Activated CD8-positive, alpha-beta memory T cell treated with anti-CD3 and anti-CD28 coated beads for 4 hours (primary cell): ENCODE measurements around the gene TRAIP.

Experiments used
- DNase-seq, 2 donors: peaks; one replicate each; pipeline ENCODE4 v3.0.0-alpha.2; 2020; ENCODE audit warnings: low read depth in 2 of 2

The TRAIP gene

GRCh38 chr3:49876567-49876966 lies 20.2 kb upstream of the TRAIP start:
- no peak for DNase-seq

DNA sequence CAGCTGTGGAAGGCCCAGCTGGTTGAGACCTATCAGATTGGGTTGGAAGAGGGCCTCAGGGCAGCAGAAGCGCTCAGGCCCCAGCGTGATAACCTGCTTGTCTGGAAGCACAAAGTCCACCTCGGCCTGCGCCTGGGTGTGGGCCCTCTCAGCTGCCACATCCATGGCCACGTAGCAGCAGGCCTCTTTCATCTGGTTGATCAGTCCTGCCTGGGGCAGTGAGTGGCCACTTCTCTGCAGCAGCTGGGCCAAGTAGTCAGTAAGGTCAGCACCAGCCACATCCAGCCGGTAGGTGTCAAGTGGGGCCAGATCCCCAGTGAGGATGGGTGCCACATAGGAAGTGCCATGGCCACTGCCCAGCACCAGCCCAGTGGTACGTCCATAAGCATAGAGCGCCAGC lies 17.3 kb upstream of the TRAIP start:
- DNase-seq, result no peak

- DNase-seq, result no peak
These were observed 16.5 kb upstream of the TRAIP start for GRCh38 chr3:49872801-49873281.

- no peak for DNase-seq
These were observed 15.3 kb upstream of the TRAIP start for GRCh38 chr3:49871531-49872153.

DNA sequence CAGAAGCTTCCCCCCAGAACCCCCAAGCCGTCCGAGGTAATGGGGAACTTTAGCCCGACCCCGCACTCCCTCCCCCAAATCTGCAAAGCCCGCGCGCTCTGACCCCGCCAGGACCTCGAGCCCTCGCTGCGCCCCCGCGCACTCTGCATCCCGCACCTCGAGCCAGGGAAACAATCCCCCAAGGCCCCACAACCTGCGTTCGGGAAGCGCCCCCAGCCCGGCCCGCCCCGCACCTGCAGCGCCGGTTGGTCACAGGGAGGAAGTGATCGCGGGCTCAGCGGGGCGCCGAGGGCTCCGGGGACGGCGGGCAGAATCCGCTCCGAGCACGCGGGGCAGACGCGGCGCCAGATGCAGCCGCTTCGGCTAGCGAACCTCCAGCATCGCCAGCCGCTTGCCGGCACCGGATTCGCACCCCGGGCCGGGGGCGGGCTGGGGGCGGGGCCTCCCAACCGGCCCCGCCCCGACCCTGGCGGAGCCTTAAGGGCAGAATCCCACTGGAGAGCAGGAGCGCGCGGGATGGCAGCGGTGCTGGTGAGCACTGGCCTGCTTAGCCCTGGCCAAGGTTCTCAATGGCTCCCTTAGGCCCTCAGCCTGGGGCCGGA lies 13.3 kb upstream of the TRAIP start, which contains the start of gene CAMKV:
Gene CAMKV (minus strand): TSS at position 382 of the 602 bp plus-strand sequence. CDS start 7,518 bp downstream, outside the sequence.
- DNase-seq, result no peak

DNA sequence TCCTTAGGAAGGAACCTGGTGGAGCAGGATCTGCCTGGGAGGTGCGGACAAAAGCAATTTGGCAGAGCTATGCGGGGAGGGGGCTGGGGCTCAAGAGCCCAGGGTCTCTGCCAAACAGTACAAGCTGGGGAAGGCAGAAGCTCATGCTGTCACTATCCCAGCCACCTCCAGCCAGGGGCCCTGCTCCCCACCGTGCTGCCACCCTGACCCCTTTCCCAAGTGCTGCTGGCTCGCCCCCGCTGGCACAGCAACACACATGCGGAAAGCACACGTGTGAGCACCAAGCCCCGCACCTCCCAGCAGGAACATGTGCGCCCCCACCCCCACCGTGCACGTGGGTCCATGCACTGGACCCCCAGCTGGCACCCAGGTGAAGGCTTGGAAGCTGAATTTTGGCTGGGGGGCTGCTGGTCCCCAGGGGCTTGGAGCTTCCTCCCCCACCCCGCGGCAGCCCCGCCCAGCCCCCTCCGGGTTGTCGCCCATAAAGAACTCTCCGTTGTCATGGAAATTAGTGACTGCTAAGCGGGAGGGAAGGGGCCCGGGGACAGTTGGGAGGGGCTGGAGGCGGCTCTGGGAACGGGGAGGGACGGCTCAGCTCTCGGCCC lies 12.6 kb upstream of the TRAIP start:
- DNase-seq, result no peak

- DNase-seq, result no peak
These were observed 11.5 kb upstream of the TRAIP start for GRCh38 chr3:49867871-49868321.

DNA sequence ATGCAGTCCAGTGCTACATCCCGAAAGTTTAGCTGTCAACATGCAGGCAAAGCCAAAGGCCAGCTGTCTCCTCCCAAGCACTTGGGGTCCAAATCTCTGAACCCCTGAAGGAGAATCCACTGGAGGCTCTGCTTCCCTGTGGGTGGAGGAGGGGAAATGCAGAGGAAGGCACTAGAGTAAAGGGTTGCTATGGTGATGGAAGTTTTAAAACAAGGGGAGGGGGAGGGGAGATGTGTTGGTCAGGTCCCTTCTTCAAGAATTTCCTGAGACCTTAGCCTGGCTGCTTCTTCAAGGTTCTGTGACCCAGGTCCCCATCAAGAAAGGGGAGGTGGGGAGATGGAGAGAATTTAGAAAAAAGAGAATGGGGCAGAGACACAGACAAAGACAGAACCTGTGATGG lies 11.0 kb upstream of the TRAIP start:
- no peak for DNase-seq

- no peak for DNase-seq
These were observed 8.9 kb upstream of the TRAIP start for GRCh38 chr3:49865198-49865784.

DNA sequence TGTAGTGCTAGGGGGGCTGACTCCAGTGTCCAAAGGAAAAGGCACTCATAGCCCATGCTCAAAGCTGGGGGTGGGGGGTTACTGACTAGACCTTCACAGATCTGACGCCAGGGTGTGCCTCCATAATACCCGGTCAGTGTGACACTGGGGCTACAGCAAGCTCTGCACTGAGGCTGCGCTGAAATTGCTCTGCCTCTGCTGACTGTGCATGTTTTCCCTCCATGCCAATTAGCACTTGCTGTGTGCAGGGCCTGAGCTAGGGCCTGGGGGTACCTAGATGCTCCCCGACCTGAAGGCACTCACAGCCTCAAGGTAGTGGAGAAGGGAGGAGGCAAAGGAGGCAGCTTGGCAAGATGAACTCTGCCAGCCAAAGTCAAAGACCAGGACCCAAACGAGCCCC lies 8.1 kb upstream of the TRAIP start:
- DNase-seq, result no peak

DNA sequence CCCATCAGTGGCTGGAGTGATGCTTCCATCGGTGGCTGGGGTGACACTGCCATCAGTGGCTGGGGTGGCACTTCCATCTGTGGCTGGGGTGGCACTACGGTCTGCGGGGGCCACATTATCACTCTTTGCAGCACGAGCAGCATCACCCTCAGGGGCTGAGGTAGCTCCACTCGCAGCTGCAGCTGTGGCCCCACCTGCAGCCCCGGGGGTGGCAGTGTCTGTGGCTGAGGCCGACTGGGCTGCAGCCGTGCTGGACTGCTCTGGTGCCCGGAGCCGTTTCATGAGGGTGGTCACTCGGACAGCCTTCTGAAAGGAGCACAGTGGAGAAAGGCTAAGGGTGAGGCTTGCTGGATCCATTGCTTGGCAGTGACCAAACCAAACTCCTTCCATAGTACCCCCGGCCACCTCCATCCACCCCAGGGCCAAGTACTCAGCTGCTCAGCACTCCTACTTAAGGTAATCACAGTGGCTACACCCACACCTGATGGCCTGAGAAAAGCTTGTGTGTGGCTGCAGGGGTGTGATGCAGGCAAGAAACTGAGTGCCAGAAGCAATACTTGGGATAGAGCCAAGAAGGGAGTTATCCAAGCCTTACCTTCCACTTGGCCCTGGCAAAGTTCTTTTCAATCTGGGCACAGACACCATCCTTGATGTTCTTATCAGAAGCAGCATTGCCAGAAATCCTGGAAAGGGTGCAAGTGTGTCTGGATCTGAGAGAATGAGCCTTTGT lies 3.4 kb upstream of the TRAIP start:
- DNase-seq, result no peak

GRCh38 chr3:49855662-49856061 lies 702 bp downstream of the TRAIP start:
- no peak for DNase-seq

DNA sequence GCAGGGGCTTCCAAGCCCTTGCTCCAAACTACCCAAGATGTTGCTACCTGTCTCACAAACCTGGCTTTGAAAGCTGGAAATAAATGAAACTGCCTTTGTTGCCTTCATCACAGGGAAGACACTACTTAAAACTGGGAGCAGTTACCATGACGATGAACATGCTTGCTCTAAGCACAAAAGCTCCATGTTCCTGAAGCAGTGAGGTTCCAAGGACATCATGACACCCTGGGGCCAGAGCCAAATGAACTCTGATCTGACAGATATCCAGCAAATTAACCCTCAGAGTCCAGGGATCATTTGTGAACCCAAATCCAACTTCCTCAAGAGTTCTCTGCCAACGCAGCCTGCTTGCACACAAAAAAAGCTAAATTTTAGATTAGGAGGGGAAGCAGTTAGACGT lies 10.7 kb downstream of the TRAIP start:
- no peak for DNase-seq

GRCh38 chr3:49844464-49845183 lies 11.7 kb downstream of the TRAIP start:
- no peak for DNase-seq

- DNase-seq, result no peak
These were observed 13.4 kb downstream of the TRAIP start for GRCh38 chr3:49842843-49843517.

DNA sequence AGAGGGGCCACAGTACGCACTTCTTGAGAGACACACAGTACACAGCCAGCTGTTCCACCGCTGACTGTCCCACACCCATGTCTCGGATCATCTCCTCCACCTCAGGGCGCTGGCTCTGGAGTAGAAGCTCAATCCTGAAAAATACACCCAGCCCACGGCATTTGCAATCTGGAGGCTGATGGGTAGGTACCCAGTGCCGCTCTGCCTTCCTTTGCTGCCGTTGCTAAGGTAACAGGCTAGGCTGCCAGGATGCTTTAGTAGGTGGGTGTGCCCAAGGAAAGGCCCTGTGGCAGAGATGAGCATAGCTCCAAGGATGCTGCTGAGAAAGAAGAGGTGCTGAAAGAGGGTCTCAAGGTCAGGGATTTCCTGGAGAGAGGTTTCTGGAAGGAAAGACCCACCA lies 14.6 kb downstream of the TRAIP start:
- DNase-seq, result no peak

- DNase-seq, result no peak
These were observed 15.2 kb downstream of the TRAIP start for GRCh38 chr3:49841126-49841696.

DNA sequence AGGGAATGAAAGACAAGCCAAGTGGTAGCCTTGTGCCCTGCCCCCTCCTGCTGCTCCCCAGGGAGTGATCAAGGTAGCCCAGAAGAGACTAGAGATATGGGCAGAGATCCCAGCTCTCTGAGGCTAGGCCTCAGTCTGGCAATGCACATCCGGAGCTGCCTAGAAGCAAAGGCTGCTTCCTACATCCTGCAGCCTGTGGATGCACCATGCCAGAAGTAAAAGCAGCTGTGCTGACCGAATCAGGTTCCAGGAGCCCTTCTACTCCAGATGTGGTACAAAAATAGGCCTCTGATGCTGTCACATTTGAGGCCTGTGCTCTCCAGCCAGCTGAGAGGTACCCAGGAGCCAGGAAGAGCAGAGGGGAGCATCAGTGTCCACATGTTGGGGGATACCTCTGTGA lies 16.0 kb downstream of the TRAIP start:
- DNase-seq, result no peak

DNA sequence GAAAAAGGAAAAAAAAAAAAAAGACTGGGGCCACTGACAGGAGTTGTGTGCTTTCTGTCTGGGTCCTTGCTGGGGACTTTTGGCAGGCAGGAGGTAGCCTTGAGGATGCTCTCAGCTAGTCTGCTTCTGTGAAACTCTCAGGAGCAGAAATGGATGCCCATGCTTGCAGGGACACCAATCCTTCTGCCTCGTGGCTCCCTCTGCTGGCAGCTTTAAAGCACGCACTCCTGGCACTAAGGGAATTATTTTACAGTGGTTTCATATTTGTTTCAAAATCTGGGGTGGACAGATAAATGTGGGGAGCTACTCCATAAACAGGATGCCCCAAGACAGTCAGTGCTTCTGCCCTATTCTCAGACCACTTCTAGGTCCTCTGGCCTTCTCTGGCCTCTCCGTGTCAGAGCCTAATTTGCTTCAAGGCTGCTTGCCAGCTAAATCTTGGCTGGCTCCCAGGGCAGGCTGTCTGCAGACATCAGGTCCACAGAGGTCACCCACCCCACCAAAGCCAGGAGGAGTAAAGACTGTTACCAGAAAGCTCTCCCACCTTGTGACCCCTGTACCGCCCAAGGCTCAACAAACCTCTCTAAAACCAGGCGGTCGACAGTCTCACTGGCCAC lies 17.1 kb downstream of the TRAIP start:
- peak; percentile 55 to 66 for DNase-seq

- DNase-seq, result no peak
These were observed 25.0 kb downstream of the TRAIP start for GRCh38 chr3:49831341-49831740.
